GM19099 (cell line): ENCODE results near the gene INSYN2A.

Experiments used
- POLR2A ChIP-seq: IDR thresholded peaks from 3 replicates; pipeline ENCODE4 v1.6.1; 2011; ENCODE audit warnings: low read depth; ENCODE audit not compliant: insufficient read length; ENCODE audit errors: extremely low read depth

Gene INSYN2A

GRCh38 chr10:127207081-127207480, 10.7 kb upstream of the INSYN2A start:
- TF ChIP-seq POLR2A, result no peak

- no peak for TF ChIP-seq POLR2A
Measured at GRCh38 chr10:127203067-127203466, 6.7 kb upstream of the INSYN2A start.

- TF ChIP-seq POLR2A, result no peak
Measured at GRCh38 chr10:127200646-127201045, 4.3 kb upstream of the INSYN2A start.

GRCh38 chr10:127198721-127199120, 2.3 kb upstream of the INSYN2A start:
- no peak for TF ChIP-seq POLR2A

GRCh38 chr10:127198307-127198706, 1.9 kb upstream of the INSYN2A start:
- no peak for TF ChIP-seq POLR2A

GRCh38 chr10:127197154-127197432, 702 bp upstream of the INSYN2A start:
- TF ChIP-seq POLR2A, result no peak

GRCh38 chr10:127195571-127196281, 665 bp downstream of the INSYN2A start:
- TF ChIP-seq POLR2A, result no peak

DNA sequence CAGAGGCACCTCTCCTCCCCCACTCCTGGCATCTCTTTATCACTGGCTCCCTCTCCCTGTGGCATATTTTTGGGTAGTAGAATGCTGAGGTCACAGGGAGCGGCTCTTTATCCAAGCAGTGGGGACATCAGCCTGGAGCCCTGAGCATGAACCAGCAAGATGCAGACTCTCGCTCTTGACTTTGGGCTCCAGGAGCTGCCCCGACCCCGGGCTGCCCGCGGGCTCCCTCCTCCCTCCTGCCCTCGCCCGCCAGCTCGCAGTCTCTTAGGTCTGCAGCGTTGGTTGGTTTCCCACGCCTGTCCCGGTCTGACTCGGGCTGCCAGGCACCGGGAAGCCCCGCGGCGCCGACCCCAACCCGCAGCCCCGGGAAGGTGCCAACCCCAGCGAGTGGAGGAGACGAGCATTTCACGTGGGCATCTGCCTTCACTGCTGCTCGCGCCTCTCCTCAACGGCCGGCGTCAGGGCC, 1.3 kb downstream of the INSYN2A start:
- no peak for TF ChIP-seq POLR2A

GRCh38 chr10:127194599-127194998, 1.8 kb downstream of the INSYN2A start:
- TF ChIP-seq POLR2A, result no peak

DNA sequence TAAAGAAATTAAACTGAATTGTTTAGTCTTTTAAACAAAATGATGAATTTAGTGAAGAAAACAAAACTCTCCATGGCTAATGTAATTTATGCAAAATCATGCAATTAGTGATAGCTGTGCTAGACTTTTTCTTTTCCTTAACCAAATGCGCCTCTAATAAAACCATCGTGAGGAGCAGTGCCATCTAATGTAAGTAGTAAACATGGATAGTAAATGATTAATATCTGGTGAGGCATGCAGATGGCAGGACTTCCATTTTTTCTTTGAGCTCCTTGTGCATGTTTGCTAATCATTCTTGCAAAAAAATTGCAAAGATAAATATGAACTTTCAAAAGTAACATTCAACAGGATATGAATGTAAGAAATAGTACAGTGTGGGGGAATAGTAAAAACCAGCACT, 2.3 kb downstream of the INSYN2A start:
- no peak for TF ChIP-seq POLR2A

- no peak for TF ChIP-seq POLR2A
Measured at GRCh38 chr10:127193125-127193524, 3.3 kb downstream of the INSYN2A start.

GRCh38 chr10:127190427-127190826, 6.0 kb downstream of the INSYN2A start:
- no peak for TF ChIP-seq POLR2A

DNA sequence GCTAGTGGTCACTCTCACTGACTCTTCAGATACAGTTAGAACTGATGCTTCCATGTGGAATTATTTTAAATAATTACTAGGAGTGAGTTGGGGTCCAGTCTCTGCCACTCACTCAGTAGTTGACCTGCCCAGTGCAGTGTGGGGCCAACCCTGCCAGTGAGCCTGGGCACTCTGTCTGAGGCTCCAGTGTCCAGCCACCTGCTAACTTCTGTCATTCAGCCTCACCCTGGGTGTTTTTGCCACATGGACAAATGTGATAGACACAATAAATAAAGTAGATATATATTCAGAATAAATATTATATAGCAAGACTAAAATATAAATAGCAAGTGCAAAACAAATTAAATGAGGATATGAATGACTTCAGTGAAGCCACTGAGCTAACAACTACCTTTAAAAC, 7.2 kb downstream of the INSYN2A start:
- TF ChIP-seq POLR2A, result no peak

DNA sequence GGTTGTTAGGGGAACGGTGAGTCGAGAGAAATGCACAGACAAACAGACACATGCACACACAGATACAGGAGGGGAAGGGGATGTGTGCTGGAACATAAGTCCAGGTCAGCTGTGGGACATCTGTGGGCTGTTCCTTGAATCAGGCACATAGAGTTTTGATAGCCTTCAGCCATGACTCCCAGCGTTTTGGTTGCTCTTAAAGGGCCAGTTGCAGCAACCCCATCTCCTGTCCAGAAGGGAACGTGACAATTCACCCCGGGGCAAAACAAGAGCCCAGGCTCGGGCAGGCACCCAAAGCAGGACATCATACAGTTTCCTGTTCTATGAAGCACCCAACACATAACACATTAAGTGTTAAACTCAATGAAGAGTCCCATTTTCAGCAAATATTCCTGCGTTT, 9.6 kb downstream of the INSYN2A start:
- no peak for TF ChIP-seq POLR2A

DNA sequence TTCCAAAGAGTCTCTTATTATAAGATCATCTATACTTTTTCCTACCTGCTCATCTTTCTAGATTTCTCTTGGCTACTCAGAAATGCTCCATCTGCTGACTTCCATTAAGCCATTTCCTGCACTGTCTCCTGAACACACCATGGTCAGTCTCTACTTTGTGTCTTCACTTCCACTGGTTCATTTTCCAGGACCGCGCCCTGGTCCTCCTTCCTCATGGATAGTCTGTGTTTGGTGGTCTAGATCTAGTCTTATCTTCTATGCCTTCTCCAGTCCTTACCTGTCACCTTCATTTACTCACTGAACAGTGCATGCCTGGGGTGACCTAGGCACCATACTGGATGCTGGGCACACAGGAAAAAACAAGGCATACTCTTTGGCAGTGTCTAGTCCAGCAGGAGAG, 11.8 kb downstream of the INSYN2A start:
- no peak for TF ChIP-seq POLR2A

- no peak for TF ChIP-seq POLR2A
Measured at GRCh38 chr10:127182161-127182560, 14.2 kb downstream of the INSYN2A start.

- TF ChIP-seq POLR2A, result no peak
Measured at GRCh38 chr10:127179612-127180250, 16.7 kb downstream of the INSYN2A start.
